ENCODE measurements around the gene CAMTA1.

CAMTA1 gene

DNA sequence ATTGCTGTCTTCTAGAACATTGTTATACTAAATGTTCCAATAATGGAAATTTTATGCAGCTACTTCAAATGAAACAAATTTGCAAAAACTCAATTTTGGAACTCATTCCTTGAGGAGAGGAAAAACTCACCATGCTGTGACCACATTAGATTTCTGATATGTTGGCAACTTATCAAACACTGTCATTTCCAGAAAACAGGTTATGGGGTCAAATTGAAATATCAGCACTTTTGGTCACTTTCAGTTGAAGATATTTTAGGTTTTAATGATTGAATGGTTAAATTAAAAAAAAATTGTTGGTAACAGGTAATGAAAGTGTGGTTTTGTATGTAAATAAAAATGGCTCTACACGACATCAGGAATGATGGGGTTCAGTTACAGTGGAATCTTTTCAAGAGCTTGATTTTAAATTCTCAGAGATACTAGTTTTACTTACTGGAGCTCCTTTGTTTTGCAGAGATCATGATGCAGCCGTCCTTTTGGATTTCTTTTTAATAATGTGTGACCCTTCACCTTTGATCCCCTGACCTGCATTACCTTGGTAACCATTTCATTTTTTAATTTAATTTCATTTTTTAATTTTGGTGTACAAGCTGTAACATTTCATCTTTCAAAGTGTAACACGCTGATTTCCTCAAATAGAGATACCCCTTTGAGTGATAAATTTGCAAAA lies 86.2 kb downstream of the CAMTA1 start:
- no peak for DNase-seq (ENCODE audit: low read depth in 2 of 2, low spot score in 1 of 2)

DNA sequence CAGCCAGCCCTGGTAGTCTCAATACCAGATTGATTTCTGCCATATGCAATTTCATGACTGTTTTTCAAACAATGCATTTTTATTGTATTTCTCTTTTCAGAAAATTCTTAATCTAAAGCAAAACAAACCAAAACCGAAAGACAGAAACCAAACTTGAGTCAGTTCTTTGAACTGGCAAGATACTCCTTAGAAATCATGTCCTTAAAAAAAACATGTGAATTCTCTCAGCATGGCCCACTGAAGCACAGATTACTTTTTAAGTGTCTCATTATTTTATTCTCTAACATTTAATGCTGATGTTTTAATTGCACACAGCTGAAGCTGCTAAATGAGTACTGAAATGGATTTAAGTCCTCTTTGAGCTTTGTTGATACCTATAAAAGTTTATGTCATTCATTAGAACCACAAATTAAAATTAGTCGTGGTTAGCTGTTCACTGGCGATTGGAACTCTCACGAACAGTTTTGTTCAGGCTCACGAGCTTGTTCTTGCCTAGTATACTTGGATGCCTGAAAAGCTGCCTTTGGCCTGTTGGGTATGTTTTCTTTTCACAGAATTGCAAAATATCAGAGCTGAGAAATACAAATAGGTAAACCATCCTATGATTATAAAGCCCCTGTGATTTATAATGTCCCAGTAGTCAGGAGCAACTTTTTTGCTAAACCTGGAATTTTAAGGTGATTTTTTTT lies 87.5 kb downstream of the CAMTA1 start:
- no peak for DNase-seq (ENCODE audit: low read depth in 2 of 2, low spot score in 1 of 2)

DNA sequence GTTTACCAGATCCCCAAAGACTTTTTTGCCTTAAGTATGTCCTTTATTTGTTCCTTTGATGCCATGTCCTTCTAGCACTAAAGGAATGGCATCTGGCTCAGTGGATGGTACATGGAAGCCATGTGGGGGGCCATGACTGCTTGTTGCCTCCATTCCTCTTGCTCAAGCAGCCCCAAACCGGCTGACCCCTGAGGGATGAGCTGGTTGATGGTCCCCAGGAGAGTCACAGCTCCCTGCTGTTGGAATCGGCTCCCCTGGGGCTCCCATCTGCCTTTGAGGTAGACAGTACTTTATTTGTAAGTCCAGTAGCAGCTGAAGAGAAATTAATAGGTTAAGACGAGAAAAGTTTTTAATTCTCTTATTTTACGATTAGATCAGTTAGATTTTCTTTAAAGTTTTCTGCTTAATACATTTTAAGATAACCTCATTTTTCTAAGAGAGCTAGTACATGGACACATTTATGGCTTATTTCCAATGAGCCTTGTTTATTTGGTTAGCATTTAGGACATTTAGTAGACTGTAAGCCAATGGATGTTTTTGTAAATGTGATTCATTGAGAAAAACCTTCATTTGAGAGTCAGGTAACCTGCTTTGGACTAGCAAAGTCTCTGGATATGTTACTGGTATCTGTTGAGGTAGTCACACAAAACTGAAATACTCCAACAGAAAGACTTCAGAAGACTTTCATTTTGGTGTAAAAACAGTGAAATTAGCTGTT lies 88.2 kb downstream of the CAMTA1 start:
- no peak for DNase-seq (ENCODE audit: low read depth in 2 of 2, low spot score in 1 of 2)

DNA sequence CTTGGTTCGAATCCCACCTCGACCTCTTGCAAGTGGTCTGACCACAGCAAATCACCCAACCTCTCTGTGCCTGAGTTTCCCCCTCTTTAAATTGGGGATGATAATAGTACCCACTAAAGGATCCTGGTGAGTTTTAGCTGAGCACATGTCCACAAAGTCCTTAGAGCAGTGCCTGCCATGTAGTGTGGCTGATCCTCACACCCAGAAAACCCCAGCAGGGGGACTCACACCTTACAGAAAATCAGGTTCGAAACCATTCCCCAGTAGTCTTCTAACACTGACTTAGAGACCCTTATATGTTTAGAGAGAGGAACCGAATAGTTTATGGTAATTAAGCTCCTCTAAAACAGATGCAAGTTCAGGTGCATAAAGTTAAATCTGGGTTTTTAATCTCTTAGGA lies 89.0 kb downstream of the CAMTA1 start:
- DNase-seq (ENCODE audit: low read depth in 2 of 2, low spot score in 1 of 2) = no peak

DNA sequence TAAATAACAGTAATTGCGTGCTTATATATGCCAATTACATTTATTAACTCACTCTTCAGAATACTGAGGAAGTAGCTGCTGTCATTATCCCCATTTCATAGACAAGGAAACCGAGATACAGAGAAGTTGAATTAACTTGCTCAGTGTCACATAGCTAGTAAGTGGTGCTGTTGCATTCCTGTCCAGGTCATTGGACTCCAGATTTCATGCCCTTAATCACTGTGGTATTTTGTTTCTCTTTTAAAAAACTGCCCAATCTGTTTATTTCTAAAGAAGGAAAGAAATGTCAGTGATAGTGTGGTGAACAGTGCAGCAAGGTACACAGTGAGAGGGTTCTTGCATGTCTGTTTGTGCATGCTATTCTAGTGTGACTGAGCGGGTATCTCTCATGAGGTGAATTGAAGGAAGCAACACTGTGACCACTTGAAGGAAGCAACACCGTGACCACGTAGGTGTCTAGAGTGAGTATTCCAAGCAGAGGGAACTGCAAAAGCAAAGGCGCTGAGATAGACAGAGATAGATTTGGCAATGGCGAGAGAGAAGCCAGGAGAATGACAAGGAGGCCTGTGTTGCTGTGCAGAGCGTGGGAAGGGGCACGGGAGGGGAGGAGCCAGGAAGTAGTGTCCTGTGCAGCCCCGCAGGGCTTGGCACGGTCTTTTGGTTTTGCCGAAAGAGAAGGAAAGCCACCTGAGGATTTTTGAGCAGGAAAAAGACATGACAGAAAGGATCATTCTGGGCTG lies 95.9 kb downstream of the CAMTA1 start:
- DNase-seq (ENCODE audit: low read depth in 2 of 2, low spot score in 1 of 2) = no peak

DNA sequence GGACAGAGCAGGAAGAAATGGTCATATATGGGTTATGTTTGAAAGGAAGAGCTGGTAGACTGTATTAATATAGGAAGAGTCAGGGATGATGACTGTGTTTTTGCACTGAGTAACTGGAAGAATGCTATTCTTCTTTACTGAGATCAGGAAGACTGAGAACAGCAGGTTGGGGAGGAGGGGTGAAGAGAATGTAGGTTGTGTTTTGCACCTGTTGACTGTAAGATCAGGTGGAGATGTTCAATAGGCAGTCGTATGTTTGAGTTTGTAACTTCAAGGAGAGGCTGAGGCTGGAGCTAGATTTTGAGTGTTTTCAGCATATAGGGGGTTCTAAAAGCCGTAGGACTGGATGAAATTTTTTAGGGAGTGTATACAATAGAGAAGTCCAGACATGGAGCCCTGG lies 97.2 kb downstream of the CAMTA1 start:
- no peak for DNase-seq (ENCODE audit: low read depth in 2 of 2, low spot score in 1 of 2)

DNA sequence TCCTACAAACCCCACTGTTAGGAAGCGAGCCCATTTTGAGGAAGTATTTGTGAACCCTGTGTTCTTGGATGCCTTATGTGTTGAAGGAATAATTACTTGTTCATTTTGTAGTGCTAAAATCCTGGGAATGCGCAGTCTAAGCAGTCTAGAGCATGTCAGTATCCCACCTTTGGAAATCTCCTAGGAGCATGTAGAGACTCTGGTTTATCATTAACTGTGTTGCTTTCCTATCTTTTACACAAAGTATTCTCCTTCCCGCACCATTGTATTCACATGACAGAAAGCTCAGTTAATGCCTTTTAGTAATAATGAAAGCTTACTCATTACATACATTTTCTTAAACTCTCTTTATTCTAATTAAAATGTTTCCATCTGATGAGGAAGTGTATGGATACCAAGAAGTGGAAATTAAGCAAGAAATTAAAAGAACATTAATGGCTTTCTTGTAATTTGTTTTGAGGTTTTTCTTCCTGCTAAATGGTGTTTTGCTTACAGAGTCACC lies 99.4 kb downstream of the CAMTA1 start:
- DNase-seq (ENCODE audit: low read depth in 2 of 2, low spot score in 1 of 2) = no peak

DNA sequence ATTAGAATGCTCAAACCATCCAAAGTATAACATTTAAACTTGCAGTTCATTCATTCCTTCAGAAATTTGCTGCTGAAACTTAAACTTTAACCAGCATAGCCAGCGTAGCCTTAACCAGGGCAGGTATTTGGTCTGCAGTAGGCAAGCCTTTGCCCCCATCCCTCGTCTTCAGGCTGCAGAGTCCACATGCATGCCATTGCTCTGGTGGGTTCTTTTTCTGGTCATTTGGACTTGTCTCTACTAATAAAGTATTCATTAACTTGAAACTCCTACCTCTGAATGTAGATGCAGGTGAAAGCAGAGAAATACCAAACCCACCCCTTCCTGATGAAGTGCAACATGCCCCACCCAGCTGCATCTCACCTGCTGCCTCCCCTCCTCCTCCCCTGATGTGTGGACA lies 100.2 kb downstream of the CAMTA1 start:
- no peak for DNase-seq (ENCODE audit: low read depth in 2 of 2, low spot score in 1 of 2)

DNA sequence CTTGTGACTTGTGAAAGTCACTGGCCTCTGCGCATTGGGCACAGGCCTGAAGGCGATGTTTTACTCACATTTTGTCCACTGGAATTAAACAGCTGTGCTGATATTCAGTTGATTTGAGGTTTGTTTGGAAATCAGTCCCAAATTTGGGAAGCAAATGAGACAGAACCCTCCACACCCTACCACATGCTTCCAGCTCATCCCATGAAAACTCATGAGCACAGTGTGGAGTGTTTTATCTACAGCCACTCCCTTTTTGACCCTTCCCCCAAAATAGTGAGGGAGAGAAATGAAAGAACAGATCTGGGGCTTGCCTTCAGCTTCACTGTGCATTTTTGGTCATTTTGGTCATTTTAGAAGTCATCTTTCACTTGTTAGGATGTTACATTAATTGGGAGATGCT lies 101.3 kb downstream of the CAMTA1 start:
- no peak for DNase-seq (ENCODE audit: low read depth in 2 of 2, low spot score in 1 of 2)

DNA sequence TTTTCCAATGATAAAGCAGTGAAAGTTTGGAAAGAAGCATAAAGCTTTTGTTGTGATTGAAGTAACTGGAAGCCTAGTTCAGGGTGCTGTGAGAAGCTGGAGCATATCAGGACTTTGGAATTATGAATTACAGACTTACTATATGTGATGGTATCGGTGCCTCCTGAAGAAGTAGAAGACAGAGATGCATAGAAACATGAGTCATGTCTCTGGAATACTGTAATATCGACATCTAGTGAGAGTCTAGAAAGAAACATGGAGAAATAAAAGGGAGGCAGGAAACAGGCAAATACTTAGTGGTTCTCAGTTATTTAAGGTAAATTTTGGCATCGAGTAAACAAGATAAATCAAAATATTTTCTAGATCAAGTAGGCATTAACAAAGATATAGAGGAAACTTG lies 103.0 kb downstream of the CAMTA1 start:
- no peak for DNase-seq (ENCODE audit: low read depth in 2 of 2, low spot score in 1 of 2)

DNA sequence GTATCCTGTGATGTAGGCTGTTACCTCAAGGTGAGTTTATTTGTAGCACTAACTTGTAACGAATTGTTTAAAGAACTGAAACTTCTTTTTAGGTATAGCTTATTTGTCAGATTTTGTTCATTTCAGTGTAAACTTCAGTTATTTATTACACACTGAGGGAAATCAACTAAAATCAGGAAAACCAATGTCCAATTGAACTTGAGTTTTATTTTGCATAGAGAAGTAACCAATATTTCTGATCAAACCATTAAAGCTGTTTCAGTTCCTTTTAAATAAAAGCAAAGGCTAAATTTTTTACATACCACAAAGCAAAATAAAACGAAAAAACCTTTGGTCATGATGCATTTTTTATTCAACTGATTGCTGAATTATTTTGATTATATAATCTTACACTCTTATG lies 103.6 kb downstream of the CAMTA1 start:
- no peak for DNase-seq (ENCODE audit: low read depth in 2 of 2, low spot score in 1 of 2)

DNA sequence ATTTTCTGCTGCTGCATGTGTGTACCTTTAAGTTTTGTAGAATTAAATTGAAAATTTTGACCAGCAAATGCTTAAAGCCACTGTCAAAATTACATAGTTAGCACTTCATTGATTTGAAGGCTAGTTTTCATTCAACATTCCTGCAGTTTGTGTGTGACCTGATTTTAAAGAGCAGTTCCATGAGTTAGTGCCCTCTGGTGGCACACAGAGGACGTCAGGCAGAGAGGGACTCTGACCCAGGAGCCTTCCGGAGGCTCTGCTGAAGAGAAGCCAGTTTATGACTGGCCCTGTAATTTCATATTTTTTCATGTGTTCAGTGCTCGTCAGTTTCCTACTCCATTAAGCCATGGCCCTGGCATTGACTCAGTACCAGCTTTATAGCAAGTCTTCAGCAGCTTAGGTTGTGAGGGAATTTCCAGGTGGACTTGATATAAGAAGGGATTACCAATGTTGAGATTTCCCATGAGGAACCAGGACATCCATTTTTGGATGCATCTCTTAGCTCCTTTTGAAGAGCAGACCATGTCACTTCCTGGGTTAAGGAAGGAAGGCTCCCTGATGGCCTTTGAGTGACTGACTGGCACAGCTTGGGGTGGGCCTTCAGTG lies 104.7 kb downstream of the CAMTA1 start:
- no peak for DNase-seq (ENCODE audit: low read depth in 2 of 2, low spot score in 1 of 2)

DNA sequence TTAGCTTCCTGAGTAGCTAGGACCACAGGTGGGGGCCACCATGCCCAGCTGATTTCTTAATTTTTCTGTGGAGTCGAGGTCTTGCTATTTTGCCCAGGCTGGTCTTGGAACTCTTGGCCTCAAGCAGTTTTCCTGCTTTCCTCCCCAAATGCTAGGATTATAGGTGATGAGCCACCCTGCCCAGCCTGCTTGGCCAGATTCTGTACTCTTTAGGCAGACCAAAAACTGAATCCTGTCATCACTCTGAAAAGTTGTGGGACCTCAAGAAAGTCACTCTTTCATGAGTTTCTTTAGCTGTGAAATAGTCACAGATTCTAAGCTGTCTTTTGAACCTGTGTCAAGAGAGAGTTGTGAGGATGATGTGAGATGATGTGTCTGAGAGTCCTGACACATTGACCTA lies 105.4 kb downstream of the CAMTA1 start:
- DNase-seq (ENCODE audit: low read depth in 2 of 2, low spot score in 1 of 2) = no peak

DNA sequence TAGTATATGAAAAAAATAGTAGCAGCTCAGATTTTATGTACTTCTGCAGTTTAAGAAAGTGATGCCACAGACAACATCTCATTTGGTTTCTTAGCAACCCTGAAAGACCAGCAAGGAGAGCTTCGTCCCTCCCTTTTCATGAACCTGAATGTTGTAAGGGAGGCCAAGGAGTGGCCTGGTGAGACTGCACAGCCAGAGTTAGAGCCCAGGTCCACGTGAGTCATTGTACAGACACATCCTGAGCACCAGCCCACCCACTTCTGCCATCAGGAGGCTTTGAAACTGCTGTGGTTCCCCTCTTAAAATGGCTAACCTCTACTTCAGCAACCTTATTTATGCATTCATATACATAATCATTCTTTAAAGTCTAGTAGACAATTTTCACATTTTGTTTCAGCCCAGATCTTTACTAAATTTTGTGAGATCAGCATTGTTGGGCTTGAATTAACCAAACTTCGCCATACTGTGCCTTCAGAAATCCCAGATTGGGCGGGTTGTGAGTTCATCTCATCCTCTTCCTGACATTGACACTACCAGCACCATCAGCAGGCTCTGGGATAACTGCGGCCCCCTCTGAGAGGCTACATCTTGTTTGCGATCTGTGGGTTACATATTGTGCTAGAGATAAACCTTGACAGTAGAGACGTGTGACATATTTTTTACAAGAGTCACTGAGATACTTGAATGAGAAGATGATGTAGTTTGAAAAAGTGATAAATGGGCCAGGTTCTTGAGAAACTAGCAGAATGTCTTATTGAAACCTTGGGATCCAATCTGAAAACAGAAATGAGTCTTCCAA lies 106.7 kb downstream of the CAMTA1 start:
- DNase-seq (ENCODE audit: low read depth in 2 of 2, low spot score in 1 of 2) = no peak

DNA sequence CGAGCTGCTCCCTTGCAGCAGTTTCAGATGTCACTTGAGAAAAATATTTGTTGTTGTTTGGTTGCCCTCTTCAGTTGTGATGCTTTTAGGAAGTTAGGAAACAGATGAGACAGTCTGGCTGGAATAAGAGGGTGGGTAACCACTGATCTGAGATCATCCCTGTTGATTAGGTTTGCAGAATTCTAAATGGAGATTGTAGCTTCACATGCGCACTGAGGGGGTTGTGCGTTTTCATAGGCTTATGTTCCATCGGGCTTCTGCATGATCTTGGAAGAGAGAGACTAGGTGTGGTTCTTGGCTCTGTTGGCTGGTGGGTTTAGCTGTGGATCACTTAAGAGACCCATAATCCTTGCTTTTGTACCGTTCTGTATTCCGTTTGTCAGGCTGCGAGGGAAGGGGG lies 108.1 kb downstream of the CAMTA1 start:
- DNase-seq (ENCODE audit: low read depth in 2 of 2, low spot score in 1 of 2) = no peak

DNA sequence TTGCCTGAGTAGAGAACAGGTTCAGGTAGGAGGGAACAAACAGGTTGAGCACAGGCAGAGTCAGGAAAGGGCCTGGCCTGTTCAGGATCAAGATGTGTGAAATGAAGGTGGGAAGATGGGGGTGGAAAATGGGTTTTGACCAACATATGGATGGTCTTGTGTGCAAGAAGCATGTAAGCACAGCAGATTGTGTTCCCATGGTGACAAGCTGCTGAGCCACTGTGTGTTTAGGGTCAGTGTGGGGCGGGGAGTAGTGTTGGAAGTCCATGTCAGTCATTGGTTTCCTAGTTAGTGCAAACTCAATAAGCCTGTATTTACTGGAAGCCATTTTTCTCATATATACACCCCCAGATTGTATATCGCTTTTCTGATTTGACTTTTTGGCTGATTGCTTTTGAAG lies 111.9 kb downstream of the CAMTA1 start:
- DNase-seq (ENCODE audit: low read depth in 2 of 2, low spot score in 1 of 2) = no peak

DNA sequence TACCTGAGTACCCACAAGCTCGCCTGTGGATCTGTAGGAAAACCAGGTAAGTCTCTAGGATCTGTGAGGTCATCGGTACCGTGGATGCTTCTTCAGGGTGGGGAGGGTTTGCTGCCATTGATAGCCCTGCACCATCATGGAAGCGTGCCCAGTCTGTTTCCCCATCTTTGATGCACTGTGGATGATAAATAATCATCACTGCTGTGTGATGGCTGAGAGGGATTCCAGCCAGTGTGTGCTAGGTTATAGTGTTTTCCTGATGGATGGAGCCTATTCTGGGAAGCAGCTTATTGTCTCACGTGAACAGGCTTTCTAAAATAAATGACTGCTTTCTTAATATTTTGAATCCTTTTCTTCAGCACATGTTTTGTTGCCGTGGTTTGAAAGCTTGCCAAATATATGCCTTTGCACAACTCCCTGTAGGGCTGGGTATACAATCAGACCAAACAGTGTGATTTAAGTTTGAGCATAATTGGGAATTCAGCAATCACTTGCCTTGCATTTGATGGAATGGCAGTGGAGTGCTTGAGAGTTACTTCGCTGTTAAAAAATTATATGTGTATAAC lies 113.8 kb downstream of the CAMTA1 start:
- no peak for DNase-seq (ENCODE audit: low read depth in 2 of 2, low spot score in 1 of 2)

DNA sequence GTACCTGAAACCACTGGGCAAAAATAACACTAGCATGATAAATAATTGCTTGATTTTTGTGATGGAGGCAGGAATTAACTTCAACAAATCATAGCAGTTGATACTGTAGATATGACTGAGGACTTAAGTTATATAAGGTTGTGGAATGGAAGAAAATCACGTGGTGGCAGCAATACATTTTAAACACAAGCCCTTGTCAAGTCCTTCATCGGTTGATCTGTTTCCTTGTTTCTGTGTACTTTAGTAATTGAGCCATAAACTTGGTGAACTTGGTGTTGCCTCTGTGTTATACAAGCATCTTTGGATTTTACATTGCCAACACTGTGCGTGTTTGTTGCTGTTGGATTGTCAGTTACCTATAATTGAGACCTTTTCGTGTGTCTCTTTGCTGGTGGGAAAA lies 114.4 kb downstream of the CAMTA1 start:
- DNase-seq (ENCODE audit: low read depth in 2 of 2, low spot score in 1 of 2) = no peak

DNA sequence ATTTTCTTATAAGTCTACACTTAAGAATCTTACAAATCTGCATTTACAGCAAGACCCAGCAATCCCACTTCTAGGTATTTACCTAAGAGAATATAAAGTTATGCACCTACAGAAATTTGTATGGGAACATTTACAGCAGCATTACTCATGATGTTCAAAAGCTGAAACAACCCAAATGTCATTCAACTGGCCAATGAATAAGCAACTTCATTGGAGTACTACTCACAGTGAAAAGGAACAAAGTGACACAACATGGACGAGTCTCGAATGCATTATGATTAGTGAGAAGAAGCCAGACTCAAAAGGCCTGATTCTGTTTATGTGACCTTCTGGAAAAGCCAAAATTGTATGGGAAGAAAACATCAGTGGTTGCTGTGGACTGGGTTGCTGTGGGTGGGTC lies 116.9 kb downstream of the CAMTA1 start:
- DNase-seq (ENCODE audit: low read depth in 2 of 2, low spot score in 1 of 2) = no peak

Measured in stimulated activated CD8-positive, alpha-beta memory T cell treated with anti-CD3 and anti-CD28 coated beads, Interleukin-4, amount 100 ng/mL, for 4 hours (primary cell).